ENCODE measurements around the gene CTBP1.

The CTBP1 gene

DNA sequence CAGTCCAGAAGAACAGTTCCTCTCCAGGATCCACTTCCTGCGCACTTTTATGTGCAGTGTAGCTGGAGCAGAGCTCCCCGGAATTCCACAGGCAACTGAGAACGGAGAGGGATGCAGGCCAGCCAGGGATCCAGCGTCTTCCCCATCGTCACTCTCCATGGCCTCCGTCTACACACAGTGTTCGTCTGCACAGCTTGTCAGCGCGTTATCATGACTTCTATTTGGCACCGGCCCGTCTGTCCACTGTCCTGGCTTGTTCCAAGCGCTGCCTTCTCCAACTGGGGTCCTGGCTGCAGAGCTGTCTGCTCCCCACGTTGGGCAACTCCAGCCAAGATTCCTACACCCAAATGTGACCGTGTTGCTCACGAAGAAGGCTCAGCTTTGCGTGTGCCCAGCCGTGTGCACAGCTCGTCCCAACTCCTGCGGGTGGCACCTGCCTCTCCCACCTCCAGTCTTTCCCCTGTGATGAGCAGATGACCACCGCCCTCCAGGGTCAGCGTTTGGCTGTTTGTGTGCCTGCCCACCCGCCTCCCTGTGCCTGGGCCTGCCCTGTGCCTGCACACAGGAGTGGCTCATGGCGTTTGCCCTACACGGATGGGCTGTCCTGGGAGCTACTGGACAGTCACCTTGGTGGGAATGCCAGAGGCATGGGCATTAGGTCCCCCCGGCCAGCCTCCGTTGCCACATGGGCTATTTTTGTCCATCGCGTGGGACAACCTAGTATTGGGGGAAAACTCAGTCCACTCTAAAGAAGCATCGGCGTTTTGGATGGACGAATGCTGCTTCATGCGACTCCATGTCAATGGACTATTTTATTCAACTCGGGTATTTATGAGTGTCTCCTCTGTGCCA is 2.2 kb upstream of the CTBP1 start:
- TF ChIP-seq, protein P1, sequence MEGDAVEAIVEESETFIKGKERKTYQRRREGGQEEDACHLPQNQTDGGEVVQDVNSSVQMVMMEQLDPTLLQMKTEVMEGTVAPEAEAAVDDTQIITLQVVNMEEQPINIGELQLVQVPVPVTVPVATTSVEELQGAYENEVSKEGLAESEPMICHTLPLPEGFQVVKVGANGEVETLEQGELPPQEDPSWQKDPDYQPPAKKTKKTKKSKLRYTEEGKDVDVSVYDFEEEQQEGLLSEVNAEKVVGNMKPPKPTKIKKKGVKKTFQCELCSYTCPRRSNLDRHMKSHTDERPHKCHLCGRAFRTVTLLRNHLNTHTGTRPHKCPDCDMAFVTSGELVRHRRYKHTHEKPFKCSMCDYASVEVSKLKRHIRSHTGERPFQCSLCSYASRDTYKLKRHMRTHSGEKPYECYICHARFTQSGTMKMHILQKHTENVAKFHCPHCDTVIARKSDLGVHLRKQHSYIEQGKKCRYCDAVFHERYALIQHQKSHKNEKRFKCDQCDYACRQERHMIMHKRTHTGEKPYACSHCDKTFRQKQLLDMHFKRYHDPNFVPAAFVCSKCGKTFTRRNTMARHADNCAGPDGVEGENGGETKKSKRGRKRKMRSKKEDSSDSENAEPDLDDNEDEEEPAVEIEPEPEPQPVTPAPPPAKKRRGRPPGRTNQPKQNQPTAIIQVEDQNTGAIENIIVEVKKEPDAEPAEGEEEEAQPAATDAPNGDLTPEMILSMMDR (IDR thresholded peaks at IDR 0.05; ENCODE audit: low read depth, low read length) = no peak
- peaks cover 19% of the 10 kb centered on the region for H3K9me3 ChIP-seq (ENCODE audit: severe bottlenecking)
- no peak overlapping the region for H3K4me3 ChIP-seq (ENCODE audit: low read depth, low read length)
- no peaks in the 10 kb centered on the region for H3K27me3 ChIP-seq (ENCODE audit: insufficient read depth, low read depth, severe bottlenecking)
- no peak for DNase-seq
- no peak overlapping the region for H3K27ac ChIP-seq
- peaks cover 40% of the 10 kb centered on the region for H3K36me3 ChIP-seq

DNA sequence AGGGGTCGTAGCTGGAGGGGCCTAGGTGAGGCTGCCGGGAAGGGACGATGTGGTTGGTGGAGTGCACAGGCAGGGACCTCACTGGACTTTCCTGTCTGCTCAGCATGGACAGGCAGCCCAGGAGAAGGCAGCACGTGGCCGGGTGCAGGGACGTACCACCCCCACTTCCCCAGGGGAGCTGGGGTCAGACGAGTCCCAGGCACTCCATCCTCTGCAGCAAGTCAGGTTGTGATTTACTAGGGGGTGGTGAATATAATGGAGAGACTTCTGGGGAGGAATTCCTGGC is 1.5 kb upstream of the CTBP1 start:
- Histone ChIP-seq H3K27ac (peak overlapping the region; percentile 99), H3K4me3 (ENCODE audit: low read depth, low read length) (no peak overlapping the region), H3K27me3 (ENCODE audit: insufficient read depth, low read depth, severe bottlenecking) (no peaks in the 10 kb centered on the region), H3K36me3 (peaks cover 47% of the 10 kb centered on the region), H3K9me3 (ENCODE audit: severe bottlenecking) (peaks cover 19% of the 10 kb centered on the region)
- no peak for DNase-seq
- TF ChIP-seq, protein P1 (IDR thresholded peaks at IDR 0.05; ENCODE audit: low read depth, low read length) = no peak

DNA sequence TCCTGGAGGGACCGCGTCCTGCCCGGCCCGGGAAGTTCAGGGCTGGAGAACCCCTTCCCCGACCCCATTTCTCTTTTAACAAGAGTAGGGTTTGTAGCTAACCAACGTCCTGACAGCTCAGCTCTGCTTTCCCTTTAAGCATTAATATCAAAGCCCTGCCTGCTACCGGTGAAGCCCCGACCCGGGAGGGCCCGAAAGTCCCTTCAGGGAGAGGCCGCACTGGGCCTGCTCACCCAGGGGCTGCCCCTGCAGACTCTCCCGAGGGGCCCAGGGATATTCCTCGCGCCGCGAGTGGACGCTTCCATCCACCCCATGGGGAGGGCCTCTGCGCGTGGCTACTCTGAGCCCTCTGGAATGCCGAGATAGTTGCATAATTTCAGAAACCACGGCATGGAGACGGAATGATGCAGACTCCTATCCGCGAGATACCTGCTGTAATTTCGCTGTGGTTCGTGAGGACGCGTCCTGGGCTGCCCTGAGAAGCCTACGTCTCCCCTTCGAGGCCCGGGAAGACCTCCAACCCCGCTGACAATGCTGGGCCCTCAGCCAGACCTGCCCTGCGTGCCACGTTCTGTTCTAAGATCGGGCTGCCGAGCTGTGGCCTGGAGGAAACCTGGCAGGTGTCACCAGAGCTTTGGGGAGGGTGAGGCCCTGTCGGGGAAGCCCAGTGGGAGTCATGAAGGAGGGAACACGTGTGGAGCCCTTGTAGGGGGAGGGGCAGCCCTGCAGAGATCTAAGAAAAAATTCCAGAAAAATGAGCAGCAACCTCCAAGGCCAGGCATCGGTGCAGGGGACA is 999 bp upstream of the CTBP1 start:
- peaks cover 19% of the 10 kb centered on the region for H3K9me3 ChIP-seq (ENCODE audit: severe bottlenecking)
- H3K4me3 ChIP-seq (ENCODE audit: low read depth, low read length) = peak overlapping the region; percentile 66
- H3K36me3 ChIP-seq = peaks cover 52% of the 10 kb centered on the region
- no peaks in the 10 kb centered on the region for H3K27me3 ChIP-seq (ENCODE audit: insufficient read depth, low read depth, severe bottlenecking)
- TF ChIP-seq, protein P1 (IDR thresholded peaks at IDR 0.05; ENCODE audit: low read depth, low read length) = no peak
- H3K27ac ChIP-seq = peak overlapping the region; percentile 99
- peak; percentile 44 for DNase-seq

DNA sequence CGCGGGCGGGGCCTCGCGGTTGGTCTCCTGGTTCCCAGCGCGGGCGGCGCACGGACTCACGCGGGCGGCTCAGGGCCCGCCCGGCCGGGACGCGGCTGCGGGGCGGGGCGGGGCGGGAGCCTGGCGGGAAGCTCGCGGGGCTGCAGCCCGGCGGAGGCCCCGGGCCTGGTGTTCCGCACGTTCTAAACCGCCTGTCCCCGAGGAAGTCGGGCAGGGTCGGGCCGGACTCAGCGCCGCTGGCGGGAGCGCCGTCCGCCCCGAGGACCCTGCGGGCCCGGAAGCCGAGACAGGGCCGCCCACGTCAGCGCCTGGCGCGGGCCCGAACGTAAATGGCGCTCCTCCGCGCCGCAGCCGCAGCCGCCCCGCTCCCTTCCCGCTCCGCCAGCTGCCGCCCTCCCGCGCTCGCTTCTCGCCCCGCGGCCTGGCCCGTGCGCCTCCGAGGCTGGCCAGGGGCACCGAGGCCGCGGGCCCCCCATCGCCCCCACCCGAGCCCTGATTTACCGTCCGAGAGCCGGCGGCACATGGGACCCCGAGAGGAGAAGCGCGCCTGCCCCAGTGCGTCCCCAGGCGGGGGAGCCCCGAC is 309 bp upstream of the CTBP1 start:
- TF ChIP-seq, protein P1 (IDR thresholded peaks at IDR 0.05; ENCODE audit: low read depth, low read length) = 0 out of 2 replicates have a peak, but pooled peaks have one; percentile 2
- H3K36me3 ChIP-seq = peaks cover 54% of the 10 kb centered on the region
- H3K9me3 ChIP-seq (ENCODE audit: severe bottlenecking) = peaks cover 19% of the 10 kb centered on the region
- H3K27ac ChIP-seq = peak overlapping the region; percentile 99
- DNase-seq = peak; percentile 85
- H3K4me3 ChIP-seq (ENCODE audit: low read depth, low read length) = peak overlapping the region; percentile 66
- H3K27me3 ChIP-seq (ENCODE audit: insufficient read depth, low read depth, severe bottlenecking) = no peaks in the 10 kb centered on the region

DNA sequence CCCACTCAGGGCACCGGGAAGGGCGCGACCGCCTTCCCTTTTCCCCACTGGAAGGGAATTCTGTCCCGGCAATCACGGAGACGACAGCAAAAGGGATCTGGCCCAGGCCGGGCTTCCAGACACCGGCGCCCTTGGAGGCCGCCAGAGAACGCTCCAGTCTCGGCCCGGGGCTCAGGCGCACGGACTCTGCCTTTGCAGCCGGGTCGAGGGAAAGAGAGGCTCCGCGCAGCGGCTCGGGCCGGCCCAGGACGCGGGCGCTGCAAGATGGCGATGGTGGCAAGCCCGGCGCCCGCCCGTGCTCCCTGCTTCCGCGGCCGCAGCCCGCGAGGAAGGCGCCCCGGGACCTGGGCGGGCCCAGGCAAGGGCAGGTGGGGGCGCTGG is 1.1 kb downstream of the CTBP1 start:
- H3K27ac ChIP-seq = peak overlapping the region; percentile 97
- peak overlapping the region; percentile 82 for H3K4me3 ChIP-seq (ENCODE audit: low read depth, low read length)
- no peaks in the 10 kb centered on the region for H3K27me3 ChIP-seq (ENCODE audit: insufficient read depth, low read depth, severe bottlenecking)
- peaks cover 13% of the 10 kb centered on the region for H3K9me3 ChIP-seq (ENCODE audit: severe bottlenecking)
- peaks cover 54% of the 10 kb centered on the region for H3K36me3 ChIP-seq
- no peak for DNase-seq
- TF ChIP-seq, protein P1 (IDR thresholded peaks at IDR 0.05; ENCODE audit: low read depth, low read length) = no peak
